Left hindlimb (tissue), 1 donor: Measurements from ENCODE around the gene LGR4.
"Not testable (repeated sequence)": the region's sequence is repeated elsewhere in the genome, so short reads cannot be mapped to it uniquely, and the experiment has no call there.

Experiments
- DNase-seq: peaks from one replicate; pipeline ENCODE4 v3.0.0-alpha.2; 2018

Gene LGR4

GRCh38 chr11:27331981-27332380 is 140.6 kb downstream of the LGR4 start:
- DNase-seq, result no peak

GRCh38 chr11:27330633-27331270 is 141.8 kb downstream of the LGR4 start:
- DNase-seq, result no peak

DNA sequence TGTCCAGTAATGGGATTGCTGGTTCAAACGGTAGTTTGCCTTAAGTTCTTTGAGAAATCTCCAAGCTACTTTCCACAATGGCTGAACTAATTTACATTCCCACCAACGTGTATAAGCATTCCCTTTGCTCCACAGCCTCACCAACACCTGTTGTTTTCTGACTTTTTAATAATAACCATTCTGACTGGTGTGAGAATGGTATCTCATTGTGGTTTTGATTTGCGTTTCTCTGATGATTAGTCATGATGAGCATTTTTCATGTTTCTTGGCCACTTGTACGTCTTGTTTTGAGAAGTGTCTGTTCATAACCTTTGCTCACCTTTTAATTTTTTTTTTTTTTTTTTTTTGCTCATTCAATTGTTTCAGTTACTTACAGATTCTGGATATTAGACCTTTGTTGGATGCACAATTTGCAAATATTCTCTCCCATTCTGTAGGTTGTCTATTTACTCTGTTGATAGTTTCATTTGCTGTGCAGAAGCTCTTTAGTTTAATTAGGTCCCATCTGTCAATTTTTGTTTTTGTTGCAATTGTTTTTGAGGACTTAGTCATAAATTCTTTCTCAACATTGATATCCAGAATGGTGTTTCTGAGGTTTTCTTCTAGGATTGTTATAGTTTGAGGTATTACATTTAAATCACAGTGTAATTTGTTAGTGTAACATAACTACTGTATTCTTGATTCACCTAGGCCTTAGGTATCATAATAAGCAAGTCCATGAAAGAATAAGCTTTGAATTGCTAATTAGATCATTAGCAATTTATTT is 142.5 kb downstream of the LGR4 start:
- no peak for DNase-seq

DNA sequence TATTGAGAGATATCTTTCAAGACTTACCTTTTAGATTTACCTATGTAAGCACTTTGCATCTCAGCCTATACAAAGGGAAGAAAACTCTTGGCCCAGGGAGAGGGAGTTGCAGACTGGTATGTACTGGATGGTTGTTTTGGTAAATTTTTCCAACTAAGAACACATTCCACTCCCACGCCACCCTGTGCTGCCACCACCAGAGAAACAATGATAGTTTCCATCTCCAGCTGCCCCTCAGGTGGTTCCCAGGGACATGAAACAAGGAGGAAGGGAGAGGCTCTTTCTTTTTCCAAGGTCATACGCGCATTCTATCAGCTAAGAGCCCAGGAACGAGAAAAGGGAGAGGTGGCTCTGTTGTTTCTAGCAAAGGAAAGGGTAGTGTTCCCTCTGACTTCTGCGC is 144.0 kb downstream of the LGR4 start:
- DNase-seq, result no peak

DNA sequence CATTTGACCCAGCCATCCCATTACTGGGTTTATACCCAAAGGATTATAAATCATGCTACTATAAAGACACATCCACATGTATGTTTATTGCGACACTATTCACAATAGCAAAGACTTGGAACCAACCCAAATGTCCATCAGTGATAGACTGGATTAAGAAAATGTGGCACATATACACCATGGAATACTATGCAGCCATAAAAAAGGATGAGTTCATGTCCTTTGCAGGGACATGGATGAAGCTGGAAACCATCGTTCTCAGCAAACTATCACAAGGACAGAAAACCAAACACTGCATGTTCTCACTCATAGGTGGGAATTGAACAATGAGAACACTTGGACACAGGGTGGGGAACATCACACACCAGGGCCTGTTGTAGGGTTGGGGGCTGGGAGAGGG is 145.5 kb downstream of the LGR4 start:
- DNase-seq, result not testable (repeated sequence)

DNA sequence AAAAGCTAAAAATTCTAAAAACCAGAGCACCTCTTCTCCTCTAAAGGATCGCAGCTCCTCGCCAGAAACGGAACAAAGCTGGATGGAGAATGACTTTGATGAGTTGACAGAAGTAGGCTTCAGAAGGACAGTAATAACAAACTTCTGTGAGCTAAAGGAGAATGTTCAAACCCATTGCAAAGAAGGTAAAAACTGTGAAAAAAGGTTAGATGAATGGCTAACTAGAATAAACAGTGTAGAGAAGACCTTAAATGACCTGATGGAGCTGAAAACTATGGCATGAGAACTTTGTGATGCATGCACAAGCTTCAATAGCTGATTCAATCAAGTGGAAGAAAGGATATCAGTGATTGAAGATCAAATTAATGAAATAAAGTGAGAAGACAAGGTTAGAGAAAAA is 150.4 kb downstream of the LGR4 start:
- DNase-seq, result not testable (repeated sequence)

- DNase-seq, result not testable (repeated sequence)
These were observed 151.2 kb downstream of the LGR4 start for GRCh38 chr11:27321340-27321739.

- no peak for DNase-seq
These were observed 153.5 kb downstream of the LGR4 start for GRCh38 chr11:27319072-27319471.

DNA sequence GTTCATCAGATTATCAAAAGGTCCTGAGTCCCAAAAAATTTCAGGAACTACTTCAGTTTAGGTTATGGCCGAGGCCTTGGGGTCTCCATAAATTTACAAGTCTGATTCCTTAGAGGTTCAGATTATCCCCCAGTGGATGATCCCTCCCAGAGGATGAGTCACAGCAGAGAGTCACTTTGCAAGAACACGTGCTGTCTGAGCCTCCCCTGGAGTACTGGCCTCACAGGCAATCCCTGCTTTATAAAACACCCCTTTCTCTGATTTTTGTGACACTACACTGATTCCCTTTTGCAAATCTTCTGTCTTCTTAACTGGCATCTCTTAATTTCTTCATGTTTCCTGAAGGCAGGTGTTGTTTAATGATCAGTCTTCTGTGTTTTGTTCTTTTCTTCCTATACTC is 154.8 kb downstream of the LGR4 start:
- DNase-seq, result no peak
